Endothelial cell of umbilical vein (primary cell): ENCODE measurements around the gene VSX2. TPM values are rescaled to one million over a fixed set of nuclear protein-coding genes. Genes with fewer than 3 reads are reported as not detected.

ENCODE experiments used
- BruUV-seq: library from RNA; stranded (reverse); fragments of 400-500 nt; replicated peaks from 2 replicates; lab custom pipeline; 2021; lab: Mats Ljungman, UMichigan
- CTCF ChIA-PET: fragments of 300-600, 350-600 bp; sonication (Branson Sonifier 250); formaldehyde crosslinking; loops from one replicate; lab custom pipeline; 2021; ENCODE audit warnings: antibody characterized with exemption, inconsistent platforms; lab: Charles Lee
- POLR2A ChIA-PET: fragments of 300-600, 350-600 bp; sonication (Branson Sonifier 250); formaldehyde crosslinking; loops from one replicate; lab custom pipeline; 2021; ENCODE audit warnings: antibody characterized with exemption, inconsistent platforms; lab: Charles Lee
- DNase-seq: peaks from one replicate; pipeline ENCODE4 v3.0.0-alpha.2; 2011; ENCODE audit warnings: low read depth, low spot score
- FAIRE-seq: peaks from 2 replicates; lab custom pipeline; 2011; peaks lifted over from hg19 to GRCh38; lab: Jason Lieb, UNC
- H2AFZ ChIP-seq: 2 replicates; pipeline ENCODE4 v1.6.0; 2012; ENCODE audit warnings: low read depth, low read length, control low read depth, inconsistent platforms
- H3K27ac ChIP-seq: 2 replicates; pipeline ENCODE4 v1.5.1; 2011; ENCODE audit warnings: low read depth, mild to moderate bottlenecking, control low read depth, low read length, moderate library complexity; ENCODE audit not compliant: insufficient read depth
- H3K27me3 ChIP-seq, 2 experiments: 2 replicates each; pipeline versions ENCODE4 v1.6.0 to v1.6.1; 2011; ENCODE audit warnings: low read length in 2 of 2, mixed read lengths in 1 of 2; ENCODE audit not compliant: control insufficient read depth in 2 of 2, insufficient read depth in 2 of 2
- H3K36me3 ChIP-seq, 2 experiments: 2 replicates in 1 of 2; 3 replicates in 1 of 2; pipeline ENCODE4 v1.5.1; 2011; ENCODE audit warnings: low read length in 2 of 2, mild to moderate bottlenecking in 1 of 2, moderate library complexity in 1 of 2; ENCODE audit not compliant: control insufficient read depth in 2 of 2, insufficient read depth in 2 of 2; ENCODE audit errors: extremely low read depth in 1 of 2
- H3K4me1 ChIP-seq: 3 replicates; pipeline ENCODE4 v1.5.1; 2011; ENCODE audit warnings: mild to moderate bottlenecking, low read length; ENCODE audit not compliant: control insufficient read depth, insufficient read depth; ENCODE audit errors: extremely low read depth
- H3K4me2 ChIP-seq: 2 replicates; pipeline ENCODE4 v1.6.1; 2011; ENCODE audit warnings: low read length, control low read depth, mixed read lengths; ENCODE audit not compliant: insufficient read depth
- H3K4me3 ChIP-seq, 3 experiments: fragments of 200-600 bp in 1 of 3; sonication (generic), shearing (Covaris generic) in 1 of 3; replicated peaks in 1 of 3; 2 replicates each; pipeline ENCODE4 v1.5.1; 2011 to 2016; ENCODE audit warnings: control low read depth in 3 of 3, low read length in 3 of 3, mild to moderate bottlenecking in 2 of 3, inconsistent platforms in 1 of 3, low read depth in 1 of 3, moderate library complexity in 1 of 3; ENCODE audit not compliant: insufficient read depth in 1 of 3
- H3K79me2 ChIP-seq: 2 replicates; pipeline ENCODE4 v1.6.0; 2012; ENCODE audit warnings: low read length, inconsistent platforms; ENCODE audit not compliant: control insufficient read depth, insufficient read depth
- H3K9ac ChIP-seq: replicated peaks from 2 replicates; pipeline ENCODE3; 2011; ENCODE audit warnings: low read length, control low read depth; ENCODE audit not compliant: insufficient read depth; ENCODE audit errors: extremely low read depth
- H3K9me1 ChIP-seq: replicated peaks from 3 replicates; pipeline ENCODE4 v1.6.0; 2011; ENCODE audit warnings: mild to moderate bottlenecking, low read length; ENCODE audit not compliant: control insufficient read depth, insufficient read depth; ENCODE audit errors: extremely low read depth
- H3K9me3 ChIP-seq: replicated peaks from 2 replicates; pipeline ENCODE4 v1.5.1; 2012; ENCODE audit warnings: low read length, inconsistent platforms; ENCODE audit not compliant: control insufficient read depth, insufficient read depth
- H4K20me1 ChIP-seq: replicated peaks from 2 replicates; pipeline ENCODE3; 2011; ENCODE audit warnings: mild to moderate bottlenecking, low read length; ENCODE audit not compliant: control insufficient read depth, insufficient read depth; ENCODE audit errors: extremely low read depth
- EZH2 ChIP-seq: IDR thresholded peaks from 2 replicates; pipeline ENCODE4 v1.6.1; 2012; ENCODE audit warnings: borderline replicate concordance, low read depth, mild to moderate bottlenecking, moderate library complexity, low read length, inconsistent platforms; ENCODE audit not compliant: severe bottlenecking
- FOS ChIP-seq: IDR thresholded peaks from 2 replicates; pipeline ENCODE4 v1.6.1; 2011; ENCODE audit warnings: mild to moderate bottlenecking, low read length, moderate library complexity, borderline replicate concordance; ENCODE audit not compliant: insufficient read depth
- GATA2 ChIP-seq: IDR thresholded peaks from 2 replicates; pipeline ENCODE4 v1.7.0; 2011; ENCODE audit warnings: low read depth, mild to moderate bottlenecking, moderate library complexity, mixed read lengths, low read length; ENCODE audit not compliant: insufficient read length, insufficient read depth
- JUN ChIP-seq: IDR thresholded peaks from 2 replicates; pipeline ENCODE4 v1.6.1; 2011; ENCODE audit warnings: borderline replicate concordance, low read depth; ENCODE audit not compliant: insufficient read length, insufficient read depth
- MYC ChIP-seq: IDR thresholded peaks from one replicate; pipeline ENCODE4 v1.6.1; 2011; ENCODE audit warnings: mild to moderate bottlenecking, low read depth, low read length
- POLR2A ChIP-seq: IDR thresholded peaks from 2 replicates; pipeline ENCODE4 v1.6.1; 2012; ENCODE audit warnings: low read depth, mild to moderate bottlenecking, control low read depth, low read length
- POLR2AphosphoS5 ChIP-seq: IDR thresholded peaks from 2 replicates; pipeline ENCODE4 v1.6.1; 2012; ENCODE audit warnings: low read depth, mild to moderate bottlenecking, control low read depth, low read length, moderate library complexity; ENCODE audit not compliant: insufficient read depth
- dilution Hi-C: fragments of 300-500 bp; cut with MboI; formaldehyde crosslinking; loops from one replicate; pipeline ENCODE4 v1.15.0; 2019; ENCODE audit warnings: low sequenced_read_pairs; ENCODE audit not compliant: extremely low pct_ligation_motif_present
- intact Hi-C: fragments of 100-400 bp; cut with micrococcal nuclease; formaldehyde crosslinking; loops from one replicate; pipeline ENCODE4 v1.10.0; 2022
- polyA plus RNA-seq, 4 experiments: library from polyadenylated mRNA; depleted of rRNA in 3 of 4; stranded (reverse) in 3 of 4; unstranded in 1 of 4; fragments of >200 nt; gene quantifications; 2 replicates each; pipeline versions ENCODE4 v1.2.1 to v1.2.3, GENCODE V29; 2011 to 2012; ENCODE audit warnings: missing spikeins in 1 of 4
- total RNA-seq: library from RNA; stranded (reverse); gene quantifications from 2 replicates; pipeline ENCODE4 v1.2.3, GENCODE V29; 2021
- TF ChIP-seq, protein P1 (sequence below): IDR thresholded peaks from 2 replicates; pipeline ENCODE4 v1.6.1; 2011; ENCODE audit not compliant: insufficient read depth, insufficient read length
- TF ChIP-seq, protein P2 (sequence below), 2 donors: IDR thresholded peaks; 1 replicate in 1 of 2; 2 replicates in 1 of 2; pipeline ENCODE4 v1.5.1; 2011; ENCODE audit warnings: low read length in 2 of 2, mild to moderate bottlenecking in 2 of 2, moderate library complexity in 2 of 2, control low read depth in 1 of 2, inconsistent platforms in 1 of 2, low read depth in 1 of 2; ENCODE audit not compliant: insufficient read depth in 1 of 2; ENCODE audit errors: extremely low read depth in 1 of 2

VSX2 gene
- total and polyA plus RNA-seq, 2 donors (not counting 3 experiments of a cell fraction or from before 2014, with no cell fraction given) = not detected

DNA sequence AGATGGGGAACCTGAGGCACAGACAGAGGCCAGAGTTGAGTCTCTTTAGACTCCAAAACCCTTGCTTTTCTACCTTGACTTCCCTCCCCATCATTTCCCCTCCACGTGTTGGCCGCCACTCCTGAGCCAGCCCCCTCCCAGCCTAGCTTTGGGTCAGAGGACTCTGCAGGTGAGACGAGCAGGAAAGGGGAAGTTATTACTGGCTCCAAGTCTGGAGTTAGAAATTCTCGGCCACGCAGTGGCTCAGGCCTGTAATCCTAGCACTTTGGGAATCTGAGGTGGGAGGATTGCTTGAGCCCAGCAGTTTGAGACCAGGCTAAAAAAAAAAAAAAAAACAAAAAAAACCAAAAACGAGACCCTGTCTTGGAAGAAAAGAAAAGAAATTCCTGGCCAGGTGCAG lies 8.8 kb downstream of the VSX2 start:
- TF ChIP-seq MYC = no peak
- TF ChIP-seq GATA2 = no peak
- no peak for TF ChIP-seq EZH2
- TF ChIP-seq, protein P1, sequence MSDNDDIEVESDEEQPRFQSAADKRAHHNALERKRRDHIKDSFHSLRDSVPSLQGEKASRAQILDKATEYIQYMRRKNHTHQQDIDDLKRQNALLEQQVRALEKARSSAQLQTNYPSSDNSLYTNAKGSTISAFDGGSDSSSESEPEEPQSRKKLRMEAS = no peak
- TF ChIP-seq JUN = no peak
- TF ChIP-seq POLR2AphosphoS5 = no peak
- TF ChIP-seq, protein P2, sequence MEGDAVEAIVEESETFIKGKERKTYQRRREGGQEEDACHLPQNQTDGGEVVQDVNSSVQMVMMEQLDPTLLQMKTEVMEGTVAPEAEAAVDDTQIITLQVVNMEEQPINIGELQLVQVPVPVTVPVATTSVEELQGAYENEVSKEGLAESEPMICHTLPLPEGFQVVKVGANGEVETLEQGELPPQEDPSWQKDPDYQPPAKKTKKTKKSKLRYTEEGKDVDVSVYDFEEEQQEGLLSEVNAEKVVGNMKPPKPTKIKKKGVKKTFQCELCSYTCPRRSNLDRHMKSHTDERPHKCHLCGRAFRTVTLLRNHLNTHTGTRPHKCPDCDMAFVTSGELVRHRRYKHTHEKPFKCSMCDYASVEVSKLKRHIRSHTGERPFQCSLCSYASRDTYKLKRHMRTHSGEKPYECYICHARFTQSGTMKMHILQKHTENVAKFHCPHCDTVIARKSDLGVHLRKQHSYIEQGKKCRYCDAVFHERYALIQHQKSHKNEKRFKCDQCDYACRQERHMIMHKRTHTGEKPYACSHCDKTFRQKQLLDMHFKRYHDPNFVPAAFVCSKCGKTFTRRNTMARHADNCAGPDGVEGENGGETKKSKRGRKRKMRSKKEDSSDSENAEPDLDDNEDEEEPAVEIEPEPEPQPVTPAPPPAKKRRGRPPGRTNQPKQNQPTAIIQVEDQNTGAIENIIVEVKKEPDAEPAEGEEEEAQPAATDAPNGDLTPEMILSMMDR (IDR thresholded peaks at IDR 0.05; ENCODE audit: extremely low read depth in 1 of 2, insufficient read depth in 1 of 2, low read depth in 1 of 2, low read length in 2 of 2) = no peak
- no peak for TF ChIP-seq POLR2A
- no peak for TF ChIP-seq FOS
- BruUV-seq = no TSS peak
- intact Hi-C loops (no loop called here), dilution Hi-C loops (no loop called here)
- DNase-seq = no peak
- CTCF ChIA-PET = interaction anchor here (4.6 kb wide), 1 partner anchor 10 kb away, joined by 28 read pairs; no protein-coding TSS in a partner anchor
- Histone ChIP-seq H2AFZ (no peak overlapping the region), H3K4me2 (no peak overlapping the region), H3K9me3 (no peaks in the 10 kb centered on the region), H3K4me3 (no peak overlapping the region), H3K79me2 (no peaks in the 10 kb centered on the region), H3K4me1 (no peaks in the 10 kb centered on the region), H3K9ac (no peak overlapping the region), H4K20me1 (no peaks in the 10 kb centered on the region), H3K27ac (no peak overlapping the region), H3K27me3 (peaks cover 22 to 36% of the 10 kb centered on the region in 2 experiments), H3K9me1 (no peaks in the 10 kb centered on the region), H3K36me3 (no peaks in the 10 kb centered on the region)
- POLR2A ChIA-PET = no interaction called here
- FAIRE-seq = no peak
